ENCODE results near the gene KRTAP4-7. TPM values are rescaled to one million over a fixed set of nuclear protein-coding genes. Genes with fewer than 3 reads are reported as not detected.
"Not testable (repeated sequence)": the region's sequence is repeated elsewhere in the genome, so short reads cannot be mapped to it uniquely, and the experiment has no call there.

The KRTAP4-7 gene
- total RNA-seq, 2 donors from 2014 or later = not detected

GRCh38 chr17:41058741-41059140 lies 25.2 kb upstream of the KRTAP4-7 start:
- Histone ChIP-seq H3K36me3 (no peaks in the 10 kb centered on the region), H3K4me3 (no peak overlapping the region), H3K9me3 (no peaks in the 10 kb centered on the region), H3K9ac (ENCODE audit: low read depth in 2 of 2, low read length in 2 of 2) (no peak overlapping the region), H3K4me1 (no peaks in the 10 kb centered on the region), H3K27ac (no peak overlapping the region), H3K27me3 (no peaks in the 10 kb centered on the region)
- no peak for TF ChIP-seq CTCF (IDR thresholded peaks at IDR 0.05)
- intact Hi-C loops (cut with DNase I) = no loop called here
- no peak for DNase-seq

- H3K4me3 ChIP-seq; H3K9ac ChIP-seq (ENCODE audit: low read depth in 2 of 2, low read length in 2 of 2); intact Hi-C loops (cut with DNase I); DNase-seq; H3K36me3 ChIP-seq; H3K27me3 ChIP-seq; H3K4me1 ChIP-seq; H3K27ac ChIP-seq; H3K9me3 ChIP-seq: not testable (repeated sequence)
Observed at GRCh38 chr17:41059276-41060051, 24.5 kb upstream of the KRTAP4-7 start.

- DNase-seq = no peak
- no peak within 1 kb of the TSS for H3K4me3 ChIP-seq
- no peak for TF ChIP-seq CTCF (IDR thresholded peaks at IDR 0.05)
- H3K27ac ChIP-seq = no peak within 1 kb of the TSS
- no peak within 1 kb of the TSS for H3K9ac ChIP-seq (ENCODE audit: low read depth in 2 of 2, low read length in 2 of 2)
- no peaks in the 10 kb centered on the region for H3K36me3 ChIP-seq
- no peaks in the 10 kb centered on the region for H3K9me3 ChIP-seq
- no peaks in the 10 kb centered on the region for H3K4me1 ChIP-seq
- intact Hi-C loops (cut with DNase I) = no loop called here
- H3K27me3 ChIP-seq = no peaks in the 10 kb centered on the region
Observed at GRCh38 chr17:41060052-41060604, 23.8 kb upstream of the KRTAP4-7 start, which contains the start of gene KRTAP2-3. KRTAP2-3 (minus strand) TSS chr17:41060114; CDS start chr17:41060050, 64 bp downstream.

- Histone ChIP-seq H3K36me3 (no peaks in the 10 kb centered on the region), H3K27ac (no peak overlapping the region), H3K27me3 (no peaks in the 10 kb centered on the region), H3K4me3 (no peak overlapping the region), H3K9me3 (no peaks in the 10 kb centered on the region), H3K4me1 (no peaks in the 10 kb centered on the region), H3K9ac (ENCODE audit: low read depth in 2 of 2, low read length in 2 of 2) (no peak overlapping the region)
- intact Hi-C loops (cut with DNase I) = no loop called here
- no peak for TF ChIP-seq CTCF (IDR thresholded peaks at IDR 0.05)
- DNase-seq = no peak
Observed at GRCh38 chr17:41061964-41062363, 22.0 kb upstream of the KRTAP4-7 start.

- Histone ChIP-seq H3K36me3 (no peaks in the 10 kb centered on the region), H3K9ac (ENCODE audit: low read depth in 2 of 2, low read length in 2 of 2) (no peak overlapping the region), H3K4me3 (no peak overlapping the region), H3K4me1 (no peaks in the 10 kb centered on the region), H3K27ac (no peak overlapping the region), H3K27me3 (no peaks in the 10 kb centered on the region), H3K9me3 (no peaks in the 10 kb centered on the region)
- TF ChIP-seq CTCF (IDR thresholded peaks at IDR 0.05) = no peak
- intact Hi-C loops (cut with DNase I) = no loop called here
- no peak for DNase-seq
Observed at GRCh38 chr17:41063449-41063848, 20.5 kb upstream of the KRTAP4-7 start.

- intact Hi-C loops (cut with DNase I) = no loop called here
- no peaks in the 10 kb centered on the region for H3K9me3 ChIP-seq
- H3K27ac ChIP-seq = no peak overlapping the region
- H3K36me3 ChIP-seq = no peaks in the 10 kb centered on the region
- no peaks in the 10 kb centered on the region for H3K4me1 ChIP-seq
- H3K9ac ChIP-seq (ENCODE audit: low read depth in 2 of 2, low read length in 2 of 2) = no peak overlapping the region
- no peak for TF ChIP-seq CTCF (IDR thresholded peaks at IDR 0.05)
- H3K4me3 ChIP-seq = no peak overlapping the region
- no peak for DNase-seq
- H3K27me3 ChIP-seq = no peaks in the 10 kb centered on the region
Observed at GRCh38 chr17:41064301-41064700, 19.6 kb upstream of the KRTAP4-7 start.

GRCh38 chr17:41065016-41065689 lies 18.8 kb upstream of the KRTAP4-7 start:
- H3K4me3 ChIP-seq; DNase-seq; H3K9ac ChIP-seq (ENCODE audit: low read depth in 2 of 2, low read length in 2 of 2); H3K27ac ChIP-seq; H3K27me3 ChIP-seq; intact Hi-C loops (cut with DNase I); H3K36me3 ChIP-seq; H3K9me3 ChIP-seq; H3K4me1 ChIP-seq: not testable (repeated sequence)
